ENCODE data around the gene CRYGN.

CRYGN gene

DNA sequence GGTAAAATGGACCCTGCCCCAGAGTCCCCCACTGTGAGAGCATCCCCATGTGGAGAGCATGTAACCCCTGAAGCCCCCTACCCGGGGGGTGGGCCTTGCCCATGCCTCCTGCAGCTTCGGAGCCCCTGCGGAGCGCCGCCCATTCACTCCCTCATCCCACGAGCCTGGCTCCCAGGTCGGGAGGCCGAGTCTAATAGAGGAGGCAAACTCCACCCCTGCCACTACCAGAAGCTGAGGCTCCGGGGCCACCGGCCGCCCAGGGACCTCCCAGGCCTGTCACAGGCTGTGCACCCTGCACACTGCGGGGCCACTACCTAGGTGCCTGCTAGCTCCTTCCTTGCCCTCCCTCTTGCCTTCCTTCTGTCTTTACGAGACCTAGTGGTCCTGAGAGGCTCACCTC is 47.5 kb downstream of the CRYGN start:
- Histone ChIP-seq H3K36me3 (ENCODE audit: insufficient read depth) (no peaks in the 10 kb centered on the region), H2AFZ (ENCODE audit: low read depth) (no peak overlapping the region), H3K4me3 (IDR thresholded peaks at IDR 0.05; ENCODE audit: insufficient read depth, low read depth, low read length) (no peak overlapping the region), H3K27me3 (ENCODE audit: insufficient read depth, low read depth) (peaks cover 8% of the 10 kb centered on the region; the same call in 1 of the 2 replicates), H3K79me2 (ENCODE audit: insufficient read depth, low read depth) (no peaks in the 10 kb centered on the region), H4K20me1 (ENCODE audit: insufficient read depth) (no peaks in the 10 kb centered on the region), H3K4me1 (ENCODE audit: low read depth, poor library complexity, severe bottlenecking) (no peaks in the 10 kb centered on the region), H3K4me2 (no peak overlapping the region), H3K27ac (no peak overlapping the region), H3K9ac (no peak overlapping the region)
- TF ChIP-seq, protein P1, sequence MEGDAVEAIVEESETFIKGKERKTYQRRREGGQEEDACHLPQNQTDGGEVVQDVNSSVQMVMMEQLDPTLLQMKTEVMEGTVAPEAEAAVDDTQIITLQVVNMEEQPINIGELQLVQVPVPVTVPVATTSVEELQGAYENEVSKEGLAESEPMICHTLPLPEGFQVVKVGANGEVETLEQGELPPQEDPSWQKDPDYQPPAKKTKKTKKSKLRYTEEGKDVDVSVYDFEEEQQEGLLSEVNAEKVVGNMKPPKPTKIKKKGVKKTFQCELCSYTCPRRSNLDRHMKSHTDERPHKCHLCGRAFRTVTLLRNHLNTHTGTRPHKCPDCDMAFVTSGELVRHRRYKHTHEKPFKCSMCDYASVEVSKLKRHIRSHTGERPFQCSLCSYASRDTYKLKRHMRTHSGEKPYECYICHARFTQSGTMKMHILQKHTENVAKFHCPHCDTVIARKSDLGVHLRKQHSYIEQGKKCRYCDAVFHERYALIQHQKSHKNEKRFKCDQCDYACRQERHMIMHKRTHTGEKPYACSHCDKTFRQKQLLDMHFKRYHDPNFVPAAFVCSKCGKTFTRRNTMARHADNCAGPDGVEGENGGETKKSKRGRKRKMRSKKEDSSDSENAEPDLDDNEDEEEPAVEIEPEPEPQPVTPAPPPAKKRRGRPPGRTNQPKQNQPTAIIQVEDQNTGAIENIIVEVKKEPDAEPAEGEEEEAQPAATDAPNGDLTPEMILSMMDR (conservative IDR thresholded peaks at IDR 0.05; ENCODE audit: low read depth, low read length): no peak

DNA sequence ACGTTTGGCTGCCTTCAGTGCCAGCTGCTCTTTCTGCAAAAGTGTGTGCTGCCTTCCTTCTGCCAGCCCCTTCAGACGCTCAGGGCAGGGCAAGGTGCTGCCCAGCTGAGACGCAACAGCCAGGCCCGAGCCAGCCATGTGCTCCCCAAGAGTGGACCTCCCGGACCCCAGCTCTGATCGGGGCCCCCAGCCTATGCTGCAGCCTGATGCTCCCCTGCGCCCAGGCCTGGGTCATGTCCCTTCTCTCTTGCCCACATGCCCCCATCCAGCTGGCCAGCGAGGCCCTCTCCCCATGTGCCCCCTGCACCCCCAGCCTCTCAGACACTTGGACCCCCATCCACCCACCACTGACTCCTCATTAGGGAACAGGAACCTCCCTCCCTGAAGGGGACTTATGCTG is 47.9 kb downstream of the CRYGN start:
- H3K4me3 ChIP-seq (IDR thresholded peaks at IDR 0.05; ENCODE audit: insufficient read depth, low read depth, low read length): no peak overlapping the region
- H2AFZ ChIP-seq (ENCODE audit: low read depth): no peak overlapping the region
- H3K4me1 ChIP-seq (ENCODE audit: low read depth, poor library complexity, severe bottlenecking): no peaks in the 10 kb centered on the region
- TF ChIP-seq, protein P1 (conservative IDR thresholded peaks at IDR 0.05; ENCODE audit: low read depth, low read length): no peak
- peaks cover 8% of the 10 kb centered on the region; the same call in 1 of the 2 replicates for H3K27me3 ChIP-seq (ENCODE audit: insufficient read depth, low read depth)
- no peak overlapping the region for H3K9ac ChIP-seq
- no peaks in the 10 kb centered on the region for H3K36me3 ChIP-seq (ENCODE audit: insufficient read depth)
- no peaks in the 10 kb centered on the region for H3K79me2 ChIP-seq (ENCODE audit: insufficient read depth, low read depth)
- H3K27ac ChIP-seq: no peak overlapping the region
- H4K20me1 ChIP-seq (ENCODE audit: insufficient read depth): no peaks in the 10 kb centered on the region
- H3K4me2 ChIP-seq: no peak overlapping the region

DNA sequence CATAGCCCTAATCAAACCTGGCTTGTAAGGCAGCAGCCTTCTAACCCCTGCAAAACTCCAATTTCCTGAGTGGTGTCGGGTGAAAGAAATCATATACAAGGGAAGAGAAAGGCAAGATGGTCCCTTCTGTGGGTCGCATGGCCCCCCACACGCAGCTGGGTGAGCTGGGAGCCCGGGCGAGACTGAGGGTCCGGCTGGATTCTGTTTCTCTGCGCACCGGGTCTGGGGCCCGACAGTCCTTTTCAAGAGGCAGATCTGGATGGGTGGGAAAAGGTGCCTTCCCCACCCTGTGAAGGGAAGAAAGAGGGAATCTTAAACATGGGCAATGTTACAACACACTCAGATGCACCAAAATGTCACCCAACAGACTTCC is 48.6 kb downstream of the CRYGN start:
- H3K27ac ChIP-seq: no peak overlapping the region
- no peaks in the 10 kb centered on the region for H3K4me1 ChIP-seq (ENCODE audit: low read depth, poor library complexity, severe bottlenecking)
- no peaks in the 10 kb centered on the region for H3K36me3 ChIP-seq (ENCODE audit: insufficient read depth)
- H3K4me3 ChIP-seq (IDR thresholded peaks at IDR 0.05; ENCODE audit: insufficient read depth, low read depth, low read length): no peak overlapping the region
- no peak overlapping the region for H3K4me2 ChIP-seq
- H2AFZ ChIP-seq (ENCODE audit: low read depth): no peak overlapping the region
- no peaks in the 10 kb centered on the region for H4K20me1 ChIP-seq (ENCODE audit: insufficient read depth)
- TF ChIP-seq, protein P1 (conservative IDR thresholded peaks at IDR 0.05; ENCODE audit: low read depth, low read length): no peak
- no peaks in the 10 kb centered on the region for H3K79me2 ChIP-seq (ENCODE audit: insufficient read depth, low read depth)
- peaks cover 8% of the 10 kb centered on the region; the same call in 1 of the 2 replicates for H3K27me3 ChIP-seq (ENCODE audit: insufficient read depth, low read depth)
- H3K9ac ChIP-seq: no peak overlapping the region

DNA sequence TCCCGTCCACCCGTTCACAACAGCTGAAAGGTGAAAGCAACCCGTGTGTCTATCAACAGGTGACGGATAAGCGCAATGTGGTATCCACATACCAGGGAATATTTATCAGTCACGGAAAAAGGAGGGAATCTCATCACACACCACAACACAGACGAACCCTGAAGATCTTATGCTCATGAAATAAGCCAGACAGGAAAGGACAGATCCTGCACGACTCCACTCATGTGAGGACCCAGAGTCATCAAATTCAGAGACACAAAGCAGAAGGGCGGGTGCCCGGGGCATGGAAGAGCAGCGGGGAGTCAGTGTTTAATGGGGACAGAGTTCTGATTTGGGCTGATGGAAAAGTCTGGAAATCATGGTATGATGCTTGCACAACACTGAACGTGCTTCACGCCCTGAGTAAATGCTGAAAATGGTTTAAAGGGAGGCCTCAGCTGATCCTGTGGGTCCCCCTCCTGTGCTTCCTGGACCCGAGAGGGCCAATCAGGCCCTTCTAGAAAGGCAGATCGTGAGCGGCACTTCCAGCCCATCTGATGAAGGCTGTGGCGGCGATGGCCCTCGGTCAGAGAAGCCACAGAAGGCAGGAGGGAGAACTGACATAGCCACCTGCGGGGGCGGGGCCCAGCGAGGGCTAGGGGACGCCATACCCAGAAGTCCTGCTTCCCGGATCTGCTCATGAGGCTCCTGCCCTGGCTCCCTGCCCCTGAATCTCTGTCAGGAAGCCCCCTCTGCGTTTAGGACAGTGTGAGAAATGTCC is 49.2 kb downstream of the CRYGN start:
- Histone ChIP-seq H3K4me1 (ENCODE audit: low read depth, poor library complexity, severe bottlenecking) (no peaks in the 10 kb centered on the region), H3K9ac (no peak overlapping the region), H4K20me1 (ENCODE audit: insufficient read depth) (no peaks in the 10 kb centered on the region), H3K27me3 (ENCODE audit: insufficient read depth, low read depth) (peaks cover 8% of the 10 kb centered on the region; the same call in 1 of the 2 replicates), H3K79me2 (ENCODE audit: insufficient read depth, low read depth) (no peaks in the 10 kb centered on the region), H3K27ac (no peak overlapping the region), H2AFZ (ENCODE audit: low read depth) (no peak overlapping the region), H3K36me3 (ENCODE audit: insufficient read depth) (no peaks in the 10 kb centered on the region), H3K4me2 (no peak overlapping the region), H3K4me3 (IDR thresholded peaks at IDR 0.05; ENCODE audit: insufficient read depth, low read depth, low read length) (no peak overlapping the region)
- TF ChIP-seq, protein P1 (conservative IDR thresholded peaks at IDR 0.05; ENCODE audit: low read depth, low read length): no peak

All from KMS-11 (cell line).